ENCODE results near the gene CPNE7. TPM values are rescaled to one million over a fixed set of nuclear protein-coding genes. Genes with fewer than 3 reads are reported as not detected.

CPNE7 gene
- total RNA-seq (2014; rRNA removed; shearing (Covaris generic)), result 0.32 and 3.1 TPM in 2 replicates

- DNase-seq (ENCODE audit: low read depth), result no peak
Observed at GRCh38 chr16:89575247-89576152, at the start of gene CPNE7. CPNE7 (plus strand) TSS chr16:89575758; CDS start chr16:89575898, 140 bp downstream.

GRCh38 chr16:89529097-89529496, 46.5 kb upstream of the CPNE7 start:
- DNase-seq (ENCODE audit: low read depth), result no peak

GRCh38 chr16:89530401-89531381, 44.9 kb upstream of the CPNE7 start:
- no peak for DNase-seq (ENCODE audit: low read depth)

DNA sequence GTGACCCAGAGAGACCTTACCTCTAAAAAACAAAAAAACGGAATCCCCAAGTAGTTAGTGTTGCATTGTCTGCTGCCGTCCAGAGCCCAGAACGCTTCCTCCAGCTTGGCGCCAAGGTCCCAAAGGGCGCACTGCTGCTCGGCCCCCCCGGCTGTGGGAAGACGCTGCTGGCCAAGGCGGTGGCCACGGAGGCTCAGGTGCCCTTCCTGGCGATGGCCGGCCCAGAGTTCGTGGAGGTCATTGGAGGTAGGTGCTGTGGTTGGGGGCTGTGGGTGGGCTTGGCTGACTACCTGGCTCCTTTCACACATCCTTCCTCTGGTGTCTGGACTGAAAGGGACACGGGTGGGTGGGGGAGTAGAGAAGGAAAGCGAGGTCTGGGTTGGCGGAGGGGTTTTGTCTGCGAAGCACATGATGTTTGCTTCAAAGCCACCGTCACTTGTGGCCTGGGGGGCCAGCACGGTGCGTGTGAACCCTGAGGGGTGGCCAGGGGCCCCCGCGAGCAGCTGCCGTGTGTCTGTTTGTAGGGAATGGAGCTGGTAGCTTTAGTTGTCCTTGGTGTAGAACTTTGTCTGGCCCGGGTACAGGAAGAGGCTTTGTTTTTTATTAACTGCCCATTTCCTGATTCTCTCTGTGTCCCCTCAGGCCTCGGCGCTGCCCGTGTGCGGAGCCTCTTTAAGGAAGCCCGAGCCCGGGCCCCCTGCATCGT, 43.6 kb upstream of the CPNE7 start:
- no peak for DNase-seq (ENCODE audit: low read depth)

GRCh38 chr16:89534252-89534756, 41.3 kb upstream of the CPNE7 start:
- DNase-seq (ENCODE audit: low read depth), result no peak

DNA sequence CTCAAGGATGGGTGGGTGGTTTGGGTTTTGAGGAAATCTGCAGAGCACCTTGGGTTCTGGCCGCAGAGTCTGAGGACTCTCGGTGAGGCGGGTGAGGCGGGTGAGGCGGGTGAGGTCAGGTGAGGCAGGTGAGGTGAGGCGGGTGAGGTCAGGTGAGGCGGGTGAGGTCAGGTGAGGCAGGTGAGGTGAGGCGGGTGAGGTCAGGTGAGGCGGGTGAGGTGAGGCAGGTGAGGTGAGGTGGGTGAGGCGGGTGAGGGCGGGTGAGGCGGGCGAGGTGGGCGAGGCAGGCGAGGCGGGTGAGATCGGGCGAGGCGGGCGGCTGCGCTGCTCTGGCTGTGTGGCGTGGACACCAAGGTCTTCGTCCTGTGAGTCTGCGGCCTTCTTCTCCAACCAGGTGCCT, 39.2 kb upstream of the CPNE7 start:
- no peak for DNase-seq (ENCODE audit: low read depth)

DNA sequence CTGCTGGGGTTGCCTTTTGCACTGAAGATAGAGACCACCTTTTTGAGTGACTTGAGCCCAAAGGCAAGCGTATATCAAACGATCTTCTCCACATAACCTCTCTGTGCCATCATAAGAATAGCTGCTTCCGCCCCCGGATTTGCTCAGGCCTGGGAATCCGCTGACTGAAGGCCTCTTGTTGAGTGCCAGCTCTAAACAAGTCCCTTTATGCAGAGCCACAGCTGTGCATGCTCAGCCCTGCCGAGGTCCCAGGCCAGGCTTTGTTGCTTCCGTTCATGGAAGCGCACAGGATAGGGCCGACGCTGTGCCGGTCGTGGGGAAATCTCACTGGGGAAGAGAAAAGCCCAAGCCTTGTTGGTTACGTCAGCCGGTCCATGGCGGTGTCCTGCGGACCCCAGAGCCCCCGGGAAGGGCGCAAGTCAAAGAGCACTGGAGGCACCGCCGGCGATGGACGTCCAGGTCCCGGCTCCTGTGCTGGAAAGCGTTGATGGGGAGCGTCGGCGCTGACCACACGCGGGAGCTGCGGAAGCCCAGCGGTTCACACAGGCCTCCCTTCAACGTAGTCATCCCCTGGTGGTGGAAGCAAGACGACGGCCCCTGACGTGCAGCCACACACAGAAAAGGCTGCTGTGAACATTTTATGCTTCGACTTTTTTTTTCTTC, 38.5 kb upstream of the CPNE7 start:
- no peak for DNase-seq (ENCODE audit: low read depth)

GRCh38 chr16:89537549-89537925, 38.0 kb upstream of the CPNE7 start:
- no peak for DNase-seq (ENCODE audit: low read depth)

- DNase-seq (ENCODE audit: low read depth), result no peak
Observed at GRCh38 chr16:89538286-89538685, 37.3 kb upstream of the CPNE7 start.

- no peak for DNase-seq (ENCODE audit: low read depth)
Observed at GRCh38 chr16:89540557-89540956, 35.0 kb upstream of the CPNE7 start.

- no peak for DNase-seq (ENCODE audit: low read depth)
Observed at GRCh38 chr16:89541792-89542191, 33.8 kb upstream of the CPNE7 start.

DNA sequence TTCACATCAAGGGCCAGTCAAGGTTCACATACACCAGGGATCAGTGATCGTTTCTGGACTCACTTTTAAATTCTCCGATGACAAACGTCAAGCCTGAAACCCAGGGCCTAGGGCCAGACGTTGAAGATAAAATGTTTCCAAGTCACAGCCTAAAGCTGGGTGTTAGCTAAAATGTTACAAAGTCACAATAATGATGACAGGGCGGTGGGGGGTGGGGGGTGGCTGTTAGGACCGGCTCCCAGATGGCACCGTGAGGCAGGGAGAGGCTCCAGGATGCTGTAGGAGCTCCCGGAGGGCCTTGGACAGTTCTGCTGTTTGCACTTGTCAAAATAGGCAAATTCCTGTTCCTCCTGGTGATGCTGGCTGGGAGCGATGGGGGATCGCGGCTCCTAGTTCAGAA, 31.4 kb upstream of the CPNE7 start:
- no peak for DNase-seq (ENCODE audit: low read depth)

GRCh38 chr16:89544713-89545043, 30.9 kb upstream of the CPNE7 start:
- DNase-seq (ENCODE audit: low read depth), result no peak

DNA sequence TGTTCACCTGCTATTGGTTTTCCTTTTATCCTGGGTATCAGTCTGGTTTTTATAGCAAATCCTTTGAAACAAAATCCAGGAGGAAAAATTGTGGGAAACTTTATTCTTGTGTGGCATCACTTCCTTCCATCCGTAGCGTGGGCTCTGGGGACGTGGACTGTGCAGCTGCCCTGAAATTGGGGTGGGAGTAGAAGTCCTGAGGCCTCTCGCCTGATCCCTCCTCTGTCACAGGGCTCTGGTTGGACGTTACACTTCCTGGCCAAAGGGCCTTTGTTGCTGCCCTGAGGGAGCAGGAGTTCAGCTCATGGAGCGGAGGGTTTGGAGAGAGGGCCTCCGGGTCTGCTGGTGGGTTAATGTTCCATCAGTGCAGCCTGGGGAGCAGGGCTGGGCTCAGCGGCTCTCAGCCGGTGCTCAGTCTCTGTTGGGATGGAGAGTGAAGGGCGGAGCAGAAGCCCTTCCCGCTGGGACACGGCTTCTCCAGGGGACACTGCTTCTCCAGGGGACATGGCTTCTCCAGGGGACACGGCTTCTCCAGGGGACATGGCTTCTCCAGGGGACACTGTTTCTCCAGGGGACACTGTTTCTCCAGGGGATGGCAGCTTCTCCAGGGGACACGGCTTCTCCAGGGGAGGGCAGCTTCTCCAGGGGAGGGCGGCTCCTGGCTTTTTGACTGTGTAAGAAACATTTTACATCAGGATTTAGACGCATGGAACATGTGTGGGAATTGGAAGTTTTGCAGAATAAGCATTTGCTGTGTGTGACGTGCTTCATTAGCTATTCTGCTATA, 30.3 kb upstream of the CPNE7 start:
- DNase-seq (ENCODE audit: low read depth), result no peak

- no peak for DNase-seq (ENCODE audit: low read depth)
Observed at GRCh38 chr16:89545831-89546574, 29.6 kb upstream of the CPNE7 start.

DNA sequence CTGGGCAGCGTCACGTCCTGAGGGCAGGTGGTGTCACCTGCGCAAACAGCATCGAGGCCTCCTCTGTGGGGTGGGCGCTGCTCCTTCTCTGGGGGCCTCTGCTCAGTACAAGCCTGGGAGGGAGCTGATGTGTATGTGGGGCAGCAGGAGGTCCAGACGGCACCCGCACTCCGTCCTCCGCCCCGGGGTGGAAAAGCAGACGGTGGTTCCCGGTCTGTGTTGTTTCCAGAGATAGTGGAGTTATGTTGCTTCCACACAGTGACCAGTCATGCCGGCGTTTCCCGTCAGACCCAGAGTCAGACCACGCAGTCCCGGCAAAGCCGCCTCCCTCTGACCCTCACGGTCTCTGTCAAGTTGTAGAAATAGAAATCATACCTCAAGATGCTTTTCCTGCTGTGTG, 28.8 kb upstream of the CPNE7 start:
- DNase-seq (ENCODE audit: low read depth), result no peak

GRCh38 chr16:89547291-89547690, 28.3 kb upstream of the CPNE7 start:
- DNase-seq (ENCODE audit: low read depth), result no peak

DNA sequence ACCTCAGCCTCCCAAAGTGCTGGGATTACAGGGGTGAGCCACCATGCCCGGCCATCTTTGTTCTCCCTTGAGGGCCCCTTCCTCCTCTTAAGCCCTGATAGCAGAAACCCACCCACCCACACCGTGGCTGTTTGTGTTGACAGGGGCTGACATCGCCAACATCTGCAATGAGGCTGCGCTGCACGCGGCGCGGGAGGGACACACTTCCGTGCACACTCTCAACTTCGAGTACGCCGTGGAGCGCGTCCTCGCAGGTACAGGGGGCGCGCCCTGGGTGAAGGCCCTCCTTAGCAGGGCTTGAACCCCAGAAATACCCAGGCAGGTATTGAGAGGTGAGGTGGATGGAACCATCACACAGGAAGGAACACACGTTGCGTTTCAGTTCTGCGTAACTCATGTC, 27.7 kb upstream of the CPNE7 start:
- no peak for DNase-seq (ENCODE audit: low read depth)

GRCh38 chr16:89548344-89549006, 27.1 kb upstream of the CPNE7 start:
- no peak for DNase-seq (ENCODE audit: low read depth)
